ENCODE data around the gene ABCA5.
"Not testable (repeated sequence)": the region's sequence is repeated elsewhere in the genome, so short reads cannot be mapped to it uniquely, and the experiment has no call there.

The ABCA5 gene

DNA sequence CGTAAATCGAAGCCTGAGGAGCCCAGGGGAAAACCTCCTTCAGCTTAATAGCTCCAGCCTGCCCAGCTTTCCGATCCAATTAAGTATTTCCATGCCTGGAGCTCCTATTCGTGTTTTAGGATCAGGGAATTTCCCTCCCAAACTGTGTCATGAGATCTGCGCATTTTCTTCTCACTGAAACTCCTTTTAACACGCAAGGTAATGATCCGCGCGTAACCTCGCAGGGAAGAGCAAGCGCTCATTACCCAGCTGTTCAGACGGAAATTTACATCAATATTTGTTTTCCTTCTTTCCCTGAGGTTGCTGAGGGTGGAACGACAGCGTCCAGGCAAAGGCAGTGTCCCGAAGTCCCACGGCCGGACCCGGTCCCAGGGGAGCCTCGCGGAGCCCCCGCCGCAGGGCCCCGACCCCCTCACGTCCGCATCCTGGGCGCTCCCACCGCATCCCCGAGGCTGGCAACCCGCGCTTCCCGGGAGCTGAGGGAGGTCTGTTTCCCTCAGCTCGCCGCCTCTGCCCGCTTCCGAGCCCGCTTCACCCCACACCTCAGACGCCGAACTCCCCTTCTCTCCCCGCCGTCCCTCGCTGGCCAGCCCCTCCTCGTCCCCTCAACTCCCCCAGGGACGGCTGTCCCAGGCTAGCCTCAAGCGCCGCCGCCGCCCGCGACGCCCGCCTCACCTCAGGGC is 415 bp downstream of the ABCA5 start:
- no peak for DNase-seq

DNA sequence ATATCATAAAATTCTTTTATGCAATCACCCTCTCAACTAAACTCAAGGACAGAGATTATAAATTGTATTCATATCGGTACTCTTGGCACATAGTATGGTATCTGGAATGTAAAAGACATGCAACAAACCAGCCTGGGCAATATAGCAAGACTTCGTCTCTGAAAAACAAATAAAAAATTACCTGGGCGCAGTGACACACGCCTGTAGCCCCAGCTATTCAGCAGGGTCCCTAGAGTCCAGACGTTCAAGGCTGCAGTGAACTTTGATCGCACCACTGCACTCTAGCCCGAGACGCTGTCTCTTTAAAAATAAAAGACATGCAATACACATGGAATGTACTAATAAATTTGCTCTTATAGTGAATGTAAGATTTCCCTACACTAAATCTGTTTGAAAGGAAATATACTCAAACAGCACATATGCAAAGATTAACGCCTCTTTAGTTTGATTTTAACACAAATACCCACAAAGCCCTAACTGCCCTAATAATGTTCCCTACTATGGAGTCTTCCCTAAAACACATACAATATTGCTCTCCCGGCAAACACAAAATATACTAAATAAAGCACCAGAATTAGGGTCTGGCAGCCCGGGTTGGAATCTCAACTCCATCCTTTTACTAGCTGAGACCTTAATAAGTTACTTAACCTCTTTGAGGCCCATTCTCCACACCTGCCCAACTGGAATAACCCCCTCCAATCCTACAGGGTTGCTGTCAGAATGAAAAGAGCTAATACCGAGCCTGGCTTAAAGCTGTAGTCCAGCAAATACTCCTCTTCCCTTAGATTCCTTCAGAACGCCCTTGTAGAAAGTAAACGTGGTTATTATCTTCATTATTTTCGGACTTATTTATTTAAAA is 1.2 kb downstream of the ABCA5 start:
- DNase-seq: no peak

DNA sequence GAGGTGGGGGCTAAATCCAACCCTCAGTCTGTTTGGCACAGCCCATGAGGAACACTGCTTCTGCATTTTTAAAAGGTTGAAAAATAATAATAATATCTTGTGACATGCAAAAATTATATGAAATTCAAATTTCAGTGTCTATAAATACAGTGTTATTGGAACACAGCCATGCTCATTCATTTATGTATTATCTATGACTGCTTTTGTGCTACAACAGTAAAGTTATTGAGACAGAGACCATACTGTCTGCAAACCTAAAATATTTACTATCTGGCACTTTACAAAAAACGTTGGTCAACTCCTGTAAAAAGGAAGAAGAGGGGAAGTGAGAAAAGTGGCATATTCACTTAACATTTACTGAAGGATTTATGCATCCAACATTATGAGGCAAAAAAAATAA is 3.1 kb downstream of the ABCA5 start:
- no peak for DNase-seq

DNA sequence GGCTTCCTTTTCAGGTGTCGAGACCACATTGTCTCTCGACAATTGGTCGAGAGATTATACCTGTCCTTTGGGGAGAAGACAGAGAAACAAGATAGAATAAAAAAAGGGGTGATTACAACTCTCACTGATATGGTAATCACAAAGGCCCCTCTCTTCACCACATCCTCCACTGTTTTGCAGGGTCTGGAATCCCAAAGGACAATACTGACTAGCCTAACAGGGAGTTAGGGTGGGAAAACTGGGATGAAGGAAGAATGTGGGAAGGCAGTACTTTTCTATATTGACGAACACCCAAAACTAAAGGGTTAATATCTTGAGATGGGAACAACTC is 6.1 kb downstream of the ABCA5 start:
- DNase-seq: no peak

DNA sequence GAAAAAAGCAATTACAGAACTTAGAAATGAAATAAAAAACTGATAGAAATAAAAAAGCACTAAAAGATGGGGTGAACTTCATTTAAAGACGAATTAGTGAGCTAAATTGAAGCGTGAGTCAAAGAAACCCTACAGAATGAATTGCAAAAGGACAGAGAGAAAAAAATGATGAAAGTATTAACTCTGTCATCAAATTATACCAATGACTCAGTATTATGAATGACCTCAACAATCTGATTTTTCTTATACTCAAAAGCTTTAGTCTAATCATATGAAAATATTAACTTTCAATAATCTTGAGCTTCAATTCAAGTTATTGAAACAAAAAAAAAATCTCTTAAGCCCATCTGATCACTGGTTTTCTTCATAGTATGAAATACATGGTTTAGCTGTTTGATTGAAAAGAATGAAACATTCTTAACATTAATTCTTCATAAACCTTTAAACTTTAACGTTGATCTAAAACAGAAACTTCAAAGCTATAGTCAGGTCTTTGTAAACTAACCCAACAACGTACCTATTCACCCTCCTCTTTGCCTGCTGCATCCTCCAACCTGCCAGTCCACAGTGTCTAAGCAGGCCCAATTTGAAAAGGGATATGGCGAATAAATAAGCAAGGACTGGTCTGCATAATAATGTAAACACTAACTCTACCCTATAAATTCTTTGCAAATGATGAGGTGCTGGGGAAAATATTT is 6.6 kb downstream of the ABCA5 start:
- DNase-seq: no peak

DNA sequence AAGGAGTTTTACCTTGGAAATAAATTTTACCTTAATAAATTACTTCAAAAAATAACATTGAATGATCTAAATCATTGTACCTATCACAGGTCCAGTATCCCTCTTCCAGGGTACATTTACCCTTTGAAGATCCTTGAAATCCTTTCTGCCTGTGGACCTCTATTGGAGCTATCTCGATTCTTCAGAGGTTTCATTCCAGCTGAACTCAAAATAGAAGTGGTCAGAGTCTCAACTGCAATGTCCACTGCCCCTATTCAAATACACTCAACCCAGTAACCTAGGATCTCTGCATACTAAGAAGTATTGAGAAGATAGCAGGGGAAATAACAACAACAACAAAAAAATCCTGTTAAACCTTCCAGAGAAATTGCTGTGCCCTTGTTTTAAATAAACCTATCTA is 9.3 kb downstream of the ABCA5 start:
- DNase-seq: no peak

DNA sequence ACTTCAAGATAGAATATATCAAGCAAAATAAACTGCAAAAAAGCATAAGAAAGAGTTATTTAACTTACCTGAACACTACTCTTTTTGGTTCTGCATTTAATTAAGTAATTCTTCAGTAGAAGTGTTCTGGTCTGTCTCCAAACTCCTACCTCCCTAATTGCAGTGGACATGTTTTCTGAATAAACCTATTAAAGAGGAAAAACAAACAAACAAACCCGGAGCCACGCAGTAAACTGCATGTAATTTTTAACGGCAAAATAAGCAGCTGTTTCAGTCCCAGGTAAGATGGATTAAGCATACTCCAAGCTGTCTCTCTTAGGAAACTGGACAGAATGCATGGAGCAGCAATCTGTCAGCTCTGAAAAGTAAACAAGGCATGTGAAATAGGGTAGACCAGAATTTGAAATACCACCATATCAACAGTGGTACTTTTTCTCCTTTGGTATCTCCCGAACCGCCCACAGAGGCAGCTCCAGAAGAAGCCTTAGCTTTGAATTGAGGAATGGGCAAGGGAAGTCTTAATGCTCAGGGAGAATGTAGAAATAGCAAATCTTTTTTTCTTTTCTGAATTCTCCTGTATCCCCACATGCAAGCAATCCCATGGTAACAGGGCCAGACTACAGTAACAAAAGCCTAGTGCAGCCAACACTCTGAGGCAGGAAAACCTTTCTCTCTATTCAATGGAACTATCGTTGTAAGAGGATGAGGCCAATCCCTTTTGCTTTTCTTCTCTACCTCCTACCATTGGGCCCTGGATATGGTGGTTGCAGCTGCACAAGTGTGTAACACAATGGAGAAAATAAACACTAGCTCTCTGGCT is 12.5 kb downstream of the ABCA5 start:
- no peak for DNase-seq

DNA sequence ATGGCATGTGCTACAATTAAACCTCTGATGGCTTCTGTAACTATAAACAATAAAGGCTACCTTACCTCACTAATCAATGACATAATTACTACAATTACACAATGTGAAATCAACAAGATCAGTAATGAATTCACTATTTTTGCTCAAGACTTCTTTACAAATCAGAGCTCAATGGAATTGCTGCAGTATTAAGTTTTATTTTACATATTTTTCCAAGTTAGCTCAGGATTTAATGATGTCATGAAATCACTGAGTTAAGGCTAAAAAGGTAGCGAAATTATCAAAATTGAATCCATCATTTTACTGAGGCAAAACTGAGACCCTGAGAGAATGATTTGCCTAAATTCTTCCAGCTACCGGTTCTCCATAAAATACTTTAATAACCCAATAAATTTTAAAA is 21.8 kb downstream of the ABCA5 start:
- no peak for DNase-seq

DNA sequence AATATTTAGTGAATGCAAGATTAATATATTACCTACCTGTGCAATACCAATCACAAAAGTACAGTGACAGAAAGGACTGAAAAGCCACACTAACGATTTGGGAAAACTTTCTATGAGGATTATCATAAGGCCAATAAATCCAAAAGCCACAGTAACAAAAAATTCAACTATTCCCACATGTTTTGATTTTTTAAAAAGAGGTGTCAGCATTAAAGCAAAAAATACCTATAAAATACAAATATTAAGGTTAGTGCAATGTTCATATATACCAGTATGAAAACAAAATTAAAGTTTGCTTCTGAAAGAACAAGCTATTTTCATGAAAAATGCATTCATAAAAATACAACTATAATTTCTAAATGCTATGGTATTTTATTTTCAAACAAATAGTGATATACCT is 24.3 kb downstream of the ABCA5 start:
- DNase-seq: no peak

DNA sequence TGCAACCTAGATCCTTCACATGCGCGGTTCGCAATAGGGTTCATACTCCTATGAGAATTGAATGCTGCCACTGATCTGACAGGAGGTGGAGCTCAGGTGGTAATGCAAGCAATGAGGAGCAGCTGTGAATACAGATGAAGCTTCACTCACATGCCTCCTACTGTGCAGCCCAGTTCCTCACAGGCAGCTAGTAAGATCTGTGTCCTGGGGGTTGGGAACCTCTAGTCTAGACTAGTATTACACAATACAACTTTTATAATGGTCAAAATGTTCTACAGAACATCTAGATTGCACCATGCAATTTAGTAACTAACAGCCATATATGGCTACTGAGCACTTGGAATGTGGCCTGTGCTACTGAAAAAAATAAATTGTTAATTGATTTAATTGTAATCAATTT is 26.7 kb downstream of the ABCA5 start:
- peak; percentile 41 to 64 for DNase-seq

DNA sequence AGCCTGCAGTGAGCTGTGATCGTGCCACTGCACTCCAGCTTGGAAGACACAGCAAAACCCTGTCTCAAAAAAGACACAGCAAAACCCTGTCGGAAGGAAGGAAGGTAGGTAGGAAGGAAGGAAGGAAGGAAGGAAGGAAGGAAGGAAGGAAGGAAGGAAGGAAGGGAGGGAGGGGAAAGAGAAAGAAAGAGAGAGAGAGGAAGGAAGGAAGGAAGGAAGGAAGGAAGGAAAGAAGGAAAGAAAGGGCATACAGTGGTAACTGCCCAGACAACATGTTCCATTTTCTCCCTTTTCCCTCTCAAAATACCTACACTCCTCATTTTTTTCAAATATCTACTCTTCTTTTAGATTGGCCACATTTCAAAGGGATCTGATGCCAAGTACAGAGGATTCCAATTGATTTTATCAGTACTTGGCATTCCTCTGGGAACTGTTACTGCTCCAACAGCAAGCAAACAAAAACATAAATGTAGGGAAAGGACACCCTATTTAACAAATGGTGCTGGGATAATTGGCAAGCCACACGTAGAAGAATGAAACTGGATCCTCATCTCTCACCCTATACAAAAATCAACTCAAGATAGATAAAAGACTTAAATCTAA is 28.7 kb downstream of the ABCA5 start:
- DNase-seq: not testable (repeated sequence)

DNA sequence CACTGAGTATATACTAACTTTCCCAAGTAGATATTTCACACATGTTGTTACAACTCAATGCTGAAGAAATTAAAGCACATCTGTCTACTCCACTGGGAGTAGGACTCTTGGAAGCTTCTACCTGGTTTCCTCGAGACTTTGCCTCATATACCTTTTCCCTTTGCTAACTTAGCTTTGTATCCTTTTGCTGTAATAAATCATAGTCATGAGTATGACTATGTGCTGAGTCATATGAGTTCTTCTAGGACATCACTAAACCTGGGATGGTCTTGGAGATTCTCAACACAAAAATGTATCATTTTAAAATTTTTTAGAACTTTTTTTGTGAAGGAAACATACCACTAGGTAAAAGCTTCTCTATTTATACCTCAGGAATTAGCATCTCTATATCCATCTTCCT is 39.8 kb downstream of the ABCA5 start:
- no peak for DNase-seq

DNA sequence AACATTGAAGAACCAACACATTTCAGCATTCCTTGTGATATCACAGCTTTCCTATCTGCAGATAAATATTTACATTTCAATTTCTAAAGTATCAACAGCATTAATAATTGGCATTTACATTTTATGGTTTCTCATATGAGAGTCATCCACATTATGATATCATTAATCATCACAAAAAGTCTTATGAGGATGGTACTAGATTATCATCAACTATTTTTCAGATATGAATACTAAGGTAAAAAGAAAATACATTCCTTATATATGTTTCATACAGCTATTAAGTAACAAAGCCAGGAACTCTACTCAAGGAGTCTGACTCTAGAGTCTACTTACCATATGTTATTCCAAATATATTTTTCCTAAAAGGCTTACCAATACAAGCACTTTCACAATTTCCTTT is 40.7 kb downstream of the ABCA5 start:
- no peak for DNase-seq

DNA sequence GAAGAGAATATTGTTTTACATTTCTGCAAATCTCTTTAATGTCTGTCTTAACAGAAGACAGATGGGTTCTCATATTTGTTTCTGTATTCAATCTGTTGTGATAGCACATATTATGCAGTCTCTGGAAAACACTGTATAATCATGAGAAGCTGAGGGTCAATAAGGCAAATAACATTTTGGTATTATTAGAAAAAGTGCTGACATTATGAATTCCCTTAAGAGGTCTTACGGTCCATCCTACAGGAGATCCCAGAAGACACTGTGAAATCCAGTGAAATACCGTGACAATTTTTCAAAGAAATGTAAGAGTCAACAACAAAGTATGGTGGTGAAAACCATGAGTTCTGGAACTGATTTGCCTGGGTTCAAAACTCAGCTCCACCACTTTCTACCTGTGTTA is 42.3 kb downstream of the ABCA5 start:
- DNase-seq: no peak

DNA sequence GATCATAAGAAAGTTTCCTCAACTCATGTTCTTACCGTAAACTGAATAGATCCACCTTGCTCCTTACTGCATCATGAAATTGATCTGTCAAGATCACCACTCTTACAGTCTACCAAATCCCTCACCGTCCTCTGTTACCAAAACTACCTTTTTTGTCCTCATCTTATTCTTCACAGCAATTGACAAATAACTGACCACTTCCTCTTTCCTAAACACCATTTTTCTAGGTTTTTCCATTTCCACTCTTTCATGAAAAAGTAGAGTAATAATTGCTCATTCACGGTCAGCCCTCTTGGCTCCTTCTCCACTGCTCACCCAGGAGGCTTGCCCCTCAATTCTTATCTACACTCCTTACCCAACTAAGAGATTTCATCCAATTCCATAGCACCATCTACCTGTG is 44.9 kb downstream of the ABCA5 start:
- peak in 1 of 2 experiments; percentile 11 for DNase-seq

DNA sequence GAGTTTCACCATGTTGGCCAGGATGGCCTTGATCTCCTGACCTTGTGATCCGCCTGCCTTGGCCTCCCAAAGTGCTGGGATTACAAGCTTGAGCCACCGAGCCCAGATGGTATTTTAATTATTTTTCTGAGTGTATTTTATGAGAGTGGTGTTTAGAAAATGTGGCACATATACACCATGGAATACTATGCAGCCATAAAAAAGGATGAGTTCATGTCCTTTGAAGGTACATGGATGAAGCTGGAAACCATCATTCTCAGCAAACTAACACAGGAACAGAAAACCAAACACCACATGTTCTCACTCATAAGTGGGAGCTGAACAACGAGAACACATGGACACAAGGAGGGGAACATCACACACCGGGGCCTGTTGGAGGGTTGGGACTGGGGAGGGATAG is 50.7 kb downstream of the ABCA5 start:
- DNase-seq: not testable (repeated sequence)

DNA sequence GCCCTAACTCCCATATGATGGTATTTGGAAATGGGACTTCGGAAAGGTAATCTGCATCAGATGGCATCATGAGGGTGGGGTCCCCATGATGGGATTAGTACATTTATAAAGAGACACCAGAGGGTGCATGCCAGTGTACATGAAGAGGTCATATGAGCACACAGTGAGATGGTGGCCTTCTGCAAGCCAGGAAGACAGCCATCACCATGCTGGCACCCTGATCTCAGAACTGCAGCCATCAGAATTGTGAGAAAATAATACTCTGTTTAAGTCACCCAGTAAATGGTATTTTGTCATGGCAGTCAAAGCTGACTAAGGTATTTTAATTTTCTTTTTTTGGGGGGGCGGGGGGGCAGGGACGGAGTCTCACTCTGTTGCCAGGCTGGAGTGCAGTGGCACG is 51.2 kb downstream of the ABCA5 start:
- no peak for DNase-seq

DNA sequence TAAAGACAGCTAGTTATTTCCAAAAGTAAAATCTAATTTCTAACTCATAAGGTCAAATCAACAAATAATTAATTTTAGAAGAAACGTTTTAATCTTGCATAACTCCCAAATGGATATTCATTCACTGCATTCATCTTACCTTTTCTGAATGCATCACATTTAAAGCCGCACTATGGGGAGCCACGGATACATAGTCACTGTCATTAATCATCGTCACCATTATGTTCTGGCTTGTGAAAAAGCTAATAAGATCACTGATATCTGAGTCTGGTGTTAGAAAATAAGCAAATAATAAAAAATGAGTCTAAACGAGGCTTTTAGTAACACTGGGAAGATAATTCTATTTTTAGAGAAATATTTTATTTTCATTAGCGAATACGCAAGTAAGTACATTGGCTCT is 55.9 kb downstream of the ABCA5 start:
- no peak for DNase-seq

DNA sequence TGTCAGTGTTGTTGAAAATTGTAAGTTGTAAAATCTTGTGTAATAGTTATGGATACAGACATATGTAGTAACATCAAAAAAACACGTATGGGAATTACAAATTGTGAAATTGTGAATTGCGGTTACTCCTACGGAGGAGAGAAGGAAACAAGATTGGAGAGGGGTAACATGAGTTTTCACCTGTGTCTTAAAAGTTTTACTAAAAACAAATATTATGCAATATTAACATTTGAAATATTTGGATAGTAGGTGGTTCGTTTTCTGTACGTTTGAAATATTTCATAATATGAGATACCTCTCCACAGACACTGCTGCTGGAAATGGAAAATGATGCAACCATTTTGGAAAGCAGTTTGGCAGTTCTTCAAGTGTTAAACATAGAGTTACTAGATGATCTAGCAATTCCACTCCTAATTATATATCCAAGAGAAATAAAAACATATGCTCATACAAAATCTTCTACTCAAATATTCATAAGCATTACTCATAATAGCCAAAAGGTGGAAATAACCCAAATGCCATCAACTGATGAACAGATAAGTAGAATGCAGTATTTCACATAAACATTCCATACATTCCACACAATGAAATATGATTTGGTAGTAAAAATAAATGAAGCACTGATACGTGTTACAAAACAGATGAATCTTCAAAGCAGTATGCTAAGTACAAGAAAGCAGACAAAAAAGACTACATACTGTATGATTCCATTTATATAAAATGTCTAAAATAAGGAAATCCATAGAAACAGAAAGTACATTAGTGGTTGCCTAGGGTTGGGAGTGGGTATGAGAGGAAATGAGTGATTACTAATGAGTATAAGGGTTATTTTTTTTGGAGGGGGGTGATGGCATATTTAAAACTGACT is 57.6 kb downstream of the ABCA5 start:
- DNase-seq: no peak

DNA sequence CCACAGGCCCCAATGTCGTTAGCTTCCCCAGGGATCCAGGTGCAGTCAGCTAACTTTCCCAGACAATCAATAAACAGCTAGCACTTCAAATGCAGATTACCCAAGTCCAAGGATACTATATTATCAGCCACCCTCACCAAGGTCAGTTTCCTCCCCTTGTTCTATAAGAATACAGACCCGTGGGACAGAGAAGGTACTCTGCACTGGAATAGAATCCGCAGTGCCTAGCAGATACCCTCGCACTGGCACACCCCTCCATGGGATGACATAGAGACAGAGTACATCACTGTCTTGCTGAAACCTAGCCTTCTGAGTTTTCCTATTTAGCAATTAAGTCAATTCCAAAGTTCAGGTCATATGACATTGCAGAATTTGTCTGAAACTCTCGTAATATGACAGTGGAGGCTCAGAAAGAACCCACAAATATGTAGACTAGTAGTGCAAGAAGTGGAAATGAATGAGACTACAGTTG is 58.4 kb downstream of the ABCA5 start:
- no peak for DNase-seq

DNA sequence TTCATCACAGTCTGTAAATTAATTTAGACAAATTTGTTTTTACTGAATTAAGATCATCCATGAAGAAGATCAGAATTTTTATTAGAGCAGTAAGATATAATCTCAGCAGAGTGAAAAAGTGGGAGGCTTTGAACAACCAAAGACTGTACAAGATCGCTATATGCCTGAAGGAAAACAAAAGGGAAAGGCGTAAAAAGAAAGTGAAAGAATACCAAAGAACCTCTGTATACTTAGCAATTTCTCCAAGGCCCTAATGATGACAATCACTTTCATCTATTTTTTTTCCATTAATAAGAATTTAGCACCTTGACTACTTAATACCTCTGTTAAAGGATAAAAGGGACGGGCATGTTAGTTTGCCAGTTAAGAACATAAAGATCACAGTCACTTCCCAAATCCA is 59.7 kb downstream of the ABCA5 start:
- no peak for DNase-seq

DNA sequence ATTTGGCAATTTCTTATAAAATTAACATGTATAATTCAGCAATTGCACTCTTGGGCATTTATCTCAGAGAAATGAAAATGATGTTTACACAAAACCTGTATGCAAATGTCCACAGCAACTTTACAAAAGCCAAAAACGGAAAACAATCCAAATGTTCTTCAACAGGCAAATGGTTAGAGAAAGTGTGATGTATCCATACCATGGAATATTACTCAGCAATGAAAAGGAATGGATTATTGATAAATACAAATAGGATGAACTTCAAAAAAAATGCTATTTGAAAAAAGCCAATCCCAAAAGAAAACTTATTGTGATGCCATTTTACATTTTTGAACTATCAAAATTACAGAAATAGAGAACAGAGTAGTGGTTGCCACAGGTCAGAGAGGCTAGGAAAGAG is 61.1 kb downstream of the ABCA5 start:
- DNase-seq: no peak
